Measurements from ENCODE around the gene TSPAN5.
A peak's percentile ranks its signal among the peaks of the same experiment; 100 is the strongest.
"Not testable (repeated sequence)": the region's sequence is repeated elsewhere in the genome, so short reads cannot be mapped to it uniquely, and the experiment has no call there.

The TSPAN5 gene

GRCh38 chr4:98491899-98492559 lies 166.4 kb downstream of the TSPAN5 start:
- DNase-seq (ENCODE audit: low spot score) = no peak

GRCh38 chr4:98490251-98490650 lies 168.2 kb downstream of the TSPAN5 start:
- DNase-seq (ENCODE audit: low spot score) = no peak

GRCh38 chr4:98485816-98486345 lies 172.5 kb downstream of the TSPAN5 start:
- no peak for DNase-seq (ENCODE audit: low spot score)

GRCh38 chr4:98484031-98484430 lies 174.4 kb downstream of the TSPAN5 start:
- DNase-seq (ENCODE audit: low spot score) = no peak

GRCh38 chr4:98482847-98483806 lies 175.3 kb downstream of the TSPAN5 start:
- no peak for DNase-seq (ENCODE audit: low spot score)

- DNase-seq (ENCODE audit: low spot score) = no peak
Observed at GRCh38 chr4:98482503-98482846, 175.9 kb downstream of the TSPAN5 start.

- no peak for DNase-seq (ENCODE audit: low spot score)
Observed at GRCh38 chr4:98481167-98481566, 177.2 kb downstream of the TSPAN5 start.

GRCh38 chr4:98480535-98480934 lies 177.9 kb downstream of the TSPAN5 start:
- no peak for DNase-seq (ENCODE audit: low spot score)

GRCh38 chr4:98479590-98479989 lies 178.8 kb downstream of the TSPAN5 start:
- DNase-seq (ENCODE audit: low spot score) = not testable (repeated sequence)

GRCh38 chr4:98476891-98477290 lies 181.5 kb downstream of the TSPAN5 start:
- DNase-seq (ENCODE audit: low spot score) = no peak

GRCh38 chr4:98474408-98474844 lies 184.0 kb downstream of the TSPAN5 start:
- no peak for DNase-seq (ENCODE audit: low spot score)

GRCh38 chr4:98473046-98473445 lies 185.4 kb downstream of the TSPAN5 start:
- no peak for DNase-seq (ENCODE audit: low spot score)

GRCh38 chr4:98470831-98471230 lies 187.6 kb downstream of the TSPAN5 start:
- no peak for DNase-seq (ENCODE audit: low spot score)

GRCh38 chr4:98470366-98470765 lies 188.0 kb downstream of the TSPAN5 start:
- DNase-seq (ENCODE audit: low spot score) = no peak

GRCh38 chr4:98469771-98470170 lies 188.6 kb downstream of the TSPAN5 start:
- DNase-seq (ENCODE audit: low spot score) = no peak

GRCh38 chr4:98468709-98469108 lies 189.7 kb downstream of the TSPAN5 start:
- no peak for DNase-seq (ENCODE audit: low spot score)

- DNase-seq (ENCODE audit: low spot score) = peak; percentile 61
Observed at GRCh38 chr4:98467627-98468072, 190.8 kb downstream of the TSPAN5 start.

GRCh38 chr4:98466868-98467599 lies 191.4 kb downstream of the TSPAN5 start:
- no peak for DNase-seq (ENCODE audit: low spot score)

GRCh38 chr4:98462487-98462886 lies 195.9 kb downstream of the TSPAN5 start:
- DNase-seq (ENCODE audit: low spot score) = no peak

- DNase-seq (ENCODE audit: low spot score) = not testable (repeated sequence)
Observed at GRCh38 chr4:98461121-98461865, 197.1 kb downstream of the TSPAN5 start.

GRCh38 chr4:98457422-98457821 lies 201.0 kb downstream of the TSPAN5 start:
- DNase-seq (ENCODE audit: low spot score) = not testable (repeated sequence)

All from HuH-7 (cell line).